ENCODE measurements around the gene SALL4.

The SALL4 gene

DNA sequence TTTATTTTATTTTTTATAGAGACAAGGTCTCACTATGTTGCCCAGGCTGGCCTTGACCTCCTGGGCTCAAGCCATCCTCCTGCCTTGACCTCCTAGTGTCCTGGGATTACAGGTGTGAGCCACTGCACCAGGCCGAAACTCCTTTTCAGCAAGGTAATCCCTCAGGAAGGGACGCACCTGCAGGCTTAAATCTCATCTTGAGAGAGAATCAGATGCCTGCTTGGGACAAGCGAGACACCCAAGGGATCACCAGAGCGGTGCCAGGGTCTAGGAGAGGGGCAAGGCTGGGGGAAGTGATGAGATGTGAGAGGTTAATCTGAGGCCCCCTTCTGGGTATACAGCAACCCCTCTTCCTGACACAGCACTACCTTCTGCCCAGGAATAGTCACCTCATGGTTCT lies 30.1 kb downstream of the SALL4 start:
- Histone ChIP-seq H3F3A (ENCODE audit: low read depth) (no peaks in the 10 kb centered on the region), H3K9me2 (replicated peaks; ENCODE audit: low read depth, low read length) (no peaks in the 10 kb centered on the region), H4K20me1 (ENCODE audit: insufficient read depth, low read length, poor library complexity, severe bottlenecking) (no peaks in the 10 kb centered on the region), H3K9me3 (ENCODE audit: insufficient read depth, low read depth, low read length) (no peaks in the 10 kb centered on the region), H3K36me3 (ENCODE audit: insufficient read depth, low read length) (no peaks in the 10 kb centered on the region), H3K4me2 (ENCODE audit: low read depth, low read length, poor library complexity, severe bottlenecking) (no peak overlapping the region), H3K9ac (ENCODE audit: low read depth, low read length, poor library complexity, severe bottlenecking) (no peak overlapping the region), H3K4me3 (ENCODE audit: low read length, poor library complexity, severe bottlenecking) (no peak overlapping the region), H3K27me3 (ENCODE audit: insufficient read depth, low read length, poor library complexity, severe bottlenecking) (no peaks in the 10 kb centered on the region), H3K4me1 (ENCODE audit: insufficient read depth, low read length, poor library complexity, severe bottlenecking) (no peaks in the 10 kb centered on the region), H3K79me2 (ENCODE audit: insufficient read depth, low read length) (no peaks in the 10 kb centered on the region), H2AFZ (ENCODE audit: low read length) (no peak overlapping the region)
- TF ChIP-seq, protein P1, sequence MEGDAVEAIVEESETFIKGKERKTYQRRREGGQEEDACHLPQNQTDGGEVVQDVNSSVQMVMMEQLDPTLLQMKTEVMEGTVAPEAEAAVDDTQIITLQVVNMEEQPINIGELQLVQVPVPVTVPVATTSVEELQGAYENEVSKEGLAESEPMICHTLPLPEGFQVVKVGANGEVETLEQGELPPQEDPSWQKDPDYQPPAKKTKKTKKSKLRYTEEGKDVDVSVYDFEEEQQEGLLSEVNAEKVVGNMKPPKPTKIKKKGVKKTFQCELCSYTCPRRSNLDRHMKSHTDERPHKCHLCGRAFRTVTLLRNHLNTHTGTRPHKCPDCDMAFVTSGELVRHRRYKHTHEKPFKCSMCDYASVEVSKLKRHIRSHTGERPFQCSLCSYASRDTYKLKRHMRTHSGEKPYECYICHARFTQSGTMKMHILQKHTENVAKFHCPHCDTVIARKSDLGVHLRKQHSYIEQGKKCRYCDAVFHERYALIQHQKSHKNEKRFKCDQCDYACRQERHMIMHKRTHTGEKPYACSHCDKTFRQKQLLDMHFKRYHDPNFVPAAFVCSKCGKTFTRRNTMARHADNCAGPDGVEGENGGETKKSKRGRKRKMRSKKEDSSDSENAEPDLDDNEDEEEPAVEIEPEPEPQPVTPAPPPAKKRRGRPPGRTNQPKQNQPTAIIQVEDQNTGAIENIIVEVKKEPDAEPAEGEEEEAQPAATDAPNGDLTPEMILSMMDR (conservative IDR thresholded peaks at IDR 0.05; ENCODE audit: low read length), result no peak
- TF ChIP-seq EZH2phosphoT487 (IDR thresholded peaks at IDR 0.05; ENCODE audit: borderline replicate concordance), result no peak

GRCh38 chr20:51769976-51770615 lies 32.2 kb downstream of the SALL4 start:
- Histone ChIP-seq H3K27me3 (ENCODE audit: insufficient read depth, low read length, poor library complexity, severe bottlenecking) (no peaks in the 10 kb centered on the region), H4K20me1 (ENCODE audit: insufficient read depth, low read length, poor library complexity, severe bottlenecking) (no peaks in the 10 kb centered on the region), H2AFZ (ENCODE audit: low read length) (no peak overlapping the region), H3K4me3 (ENCODE audit: low read length, poor library complexity, severe bottlenecking) (no peak overlapping the region), H3K36me3 (ENCODE audit: insufficient read depth, low read length) (no peaks in the 10 kb centered on the region), H3K9me3 (ENCODE audit: insufficient read depth, low read depth, low read length) (no peaks in the 10 kb centered on the region), H3K9me2 (replicated peaks; ENCODE audit: low read depth, low read length) (no peaks in the 10 kb centered on the region), H3F3A (ENCODE audit: low read depth) (no peaks in the 10 kb centered on the region), H3K4me1 (ENCODE audit: insufficient read depth, low read length, poor library complexity, severe bottlenecking) (no peaks in the 10 kb centered on the region), H3K9ac (ENCODE audit: low read depth, low read length, poor library complexity, severe bottlenecking) (no peak overlapping the region), H3K79me2 (ENCODE audit: insufficient read depth, low read length) (no peaks in the 10 kb centered on the region), H3K4me2 (ENCODE audit: low read depth, low read length, poor library complexity, severe bottlenecking) (no peak overlapping the region)
- TF ChIP-seq, protein P1 (conservative IDR thresholded peaks at IDR 0.05; ENCODE audit: low read length), result no peak
- no peak for TF ChIP-seq EZH2phosphoT487 (IDR thresholded peaks at IDR 0.05; ENCODE audit: borderline replicate concordance)

- H3K4me3 ChIP-seq (ENCODE audit: low read length, poor library complexity, severe bottlenecking), result no peak overlapping the region
- no peaks in the 10 kb centered on the region for H3K27me3 ChIP-seq (ENCODE audit: insufficient read depth, low read length, poor library complexity, severe bottlenecking)
- no peaks in the 10 kb centered on the region for H3K4me1 ChIP-seq (ENCODE audit: insufficient read depth, low read length, poor library complexity, severe bottlenecking)
- no peak overlapping the region for H3K4me2 ChIP-seq (ENCODE audit: low read depth, low read length, poor library complexity, severe bottlenecking)
- H3F3A ChIP-seq (ENCODE audit: low read depth), result no peaks in the 10 kb centered on the region
- no peaks in the 10 kb centered on the region for H3K9me3 ChIP-seq (ENCODE audit: insufficient read depth, low read depth, low read length)
- H3K9me2 ChIP-seq (replicated peaks; ENCODE audit: low read depth, low read length), result no peaks in the 10 kb centered on the region
- no peaks in the 10 kb centered on the region for H3K79me2 ChIP-seq (ENCODE audit: insufficient read depth, low read length)
- H3K36me3 ChIP-seq (ENCODE audit: insufficient read depth, low read length), result no peaks in the 10 kb centered on the region
- TF ChIP-seq EZH2phosphoT487 (IDR thresholded peaks at IDR 0.05; ENCODE audit: borderline replicate concordance), result no peak
- TF ChIP-seq, protein P1 (conservative IDR thresholded peaks at IDR 0.05; ENCODE audit: low read length), result no peak
- H2AFZ ChIP-seq (ENCODE audit: low read length), result no peak overlapping the region
- no peaks in the 10 kb centered on the region for H4K20me1 ChIP-seq (ENCODE audit: insufficient read depth, low read length, poor library complexity, severe bottlenecking)
- H3K9ac ChIP-seq (ENCODE audit: low read depth, low read length, poor library complexity, severe bottlenecking), result no peak overlapping the region
Observed at GRCh38 chr20:51768759-51769517, 33.4 kb downstream of the SALL4 start.
